C4-2B (cell line): ENCODE data around the gene SLC22A8.

Experiments used
- ZFX ChIP-seq: fragments of 450-650 bp; IDR thresholded peaks from 2 replicates; pipeline ENCODE4 v1.6.1; 2017
- TF ChIP-seq, protein P1 (sequence below): fragments of 450-650 bp; conservative IDR thresholded peaks from 2 replicates; pipeline ENCODE4 v1.5.1; 2017; ENCODE audit warnings: mild to moderate bottlenecking

DNA sequence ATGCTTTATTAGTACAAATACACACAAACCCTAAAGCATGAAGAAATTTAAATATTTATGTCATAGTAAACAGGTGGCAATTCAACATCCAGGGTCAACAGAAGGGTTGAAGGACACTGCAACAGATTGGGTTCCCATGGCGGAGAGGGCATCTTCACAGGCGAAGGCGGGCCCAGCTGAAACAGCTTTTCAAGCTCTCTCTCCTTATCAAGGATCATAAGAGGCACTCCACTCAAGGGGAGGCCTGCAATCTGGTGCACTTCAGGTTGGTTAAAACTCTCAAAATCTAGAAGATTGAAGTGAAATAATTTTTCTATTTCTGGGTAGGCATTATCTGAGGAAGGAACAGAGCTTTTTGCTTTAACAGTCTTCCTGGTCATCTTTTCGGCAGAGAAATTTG is 16.8 kb upstream of the SLC22A8 start:
- TF ChIP-seq, protein P1, sequence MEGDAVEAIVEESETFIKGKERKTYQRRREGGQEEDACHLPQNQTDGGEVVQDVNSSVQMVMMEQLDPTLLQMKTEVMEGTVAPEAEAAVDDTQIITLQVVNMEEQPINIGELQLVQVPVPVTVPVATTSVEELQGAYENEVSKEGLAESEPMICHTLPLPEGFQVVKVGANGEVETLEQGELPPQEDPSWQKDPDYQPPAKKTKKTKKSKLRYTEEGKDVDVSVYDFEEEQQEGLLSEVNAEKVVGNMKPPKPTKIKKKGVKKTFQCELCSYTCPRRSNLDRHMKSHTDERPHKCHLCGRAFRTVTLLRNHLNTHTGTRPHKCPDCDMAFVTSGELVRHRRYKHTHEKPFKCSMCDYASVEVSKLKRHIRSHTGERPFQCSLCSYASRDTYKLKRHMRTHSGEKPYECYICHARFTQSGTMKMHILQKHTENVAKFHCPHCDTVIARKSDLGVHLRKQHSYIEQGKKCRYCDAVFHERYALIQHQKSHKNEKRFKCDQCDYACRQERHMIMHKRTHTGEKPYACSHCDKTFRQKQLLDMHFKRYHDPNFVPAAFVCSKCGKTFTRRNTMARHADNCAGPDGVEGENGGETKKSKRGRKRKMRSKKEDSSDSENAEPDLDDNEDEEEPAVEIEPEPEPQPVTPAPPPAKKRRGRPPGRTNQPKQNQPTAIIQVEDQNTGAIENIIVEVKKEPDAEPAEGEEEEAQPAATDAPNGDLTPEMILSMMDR: no peak
- no peak for TF ChIP-seq ZFX
